ENCODE data around the gene CHRM1.
"Not testable (repeated sequence)": the region's sequence is repeated elsewhere in the genome, so short reads cannot be mapped to it uniquely, and the experiment has no call there.

Gene CHRM1, protein sequence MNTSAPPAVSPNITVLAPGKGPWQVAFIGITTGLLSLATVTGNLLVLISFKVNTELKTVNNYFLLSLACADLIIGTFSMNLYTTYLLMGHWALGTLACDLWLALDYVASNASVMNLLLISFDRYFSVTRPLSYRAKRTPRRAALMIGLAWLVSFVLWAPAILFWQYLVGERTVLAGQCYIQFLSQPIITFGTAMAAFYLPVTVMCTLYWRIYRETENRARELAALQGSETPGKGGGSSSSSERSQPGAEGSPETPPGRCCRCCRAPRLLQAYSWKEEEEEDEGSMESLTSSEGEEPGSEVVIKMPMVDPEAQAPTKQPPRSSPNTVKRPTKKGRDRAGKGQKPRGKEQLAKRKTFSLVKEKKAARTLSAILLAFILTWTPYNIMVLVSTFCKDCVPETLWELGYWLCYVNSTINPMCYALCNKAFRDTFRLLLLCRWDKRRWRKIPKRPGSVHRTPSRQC

DNA sequence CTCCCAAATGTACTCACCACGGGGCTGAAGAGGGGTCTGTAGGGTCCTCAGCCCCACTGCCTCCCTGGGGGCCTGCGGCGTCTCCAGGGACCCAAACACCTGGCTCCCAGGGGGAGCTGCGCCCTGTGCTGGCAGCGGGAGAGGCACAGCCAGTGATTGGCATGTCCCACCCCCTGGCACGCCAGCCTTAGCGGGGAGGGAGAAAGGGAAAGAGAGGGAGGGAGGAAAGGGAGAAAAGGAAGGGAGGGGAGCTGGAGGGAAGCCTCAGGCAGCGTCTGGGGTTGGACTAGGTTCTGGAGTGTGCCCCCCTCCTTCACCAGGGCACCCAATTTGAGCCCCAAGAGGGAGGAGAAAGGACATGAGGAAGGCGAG is at the start of gene CHRM1:
TSS of gene CHRM1 (minus strand) at position 163 of the 372 bp plus-strand sequence. CDS start 10,263 bp downstream, outside the sequence.
- peak in 40 of 56 donors; percentile 28 to 84 (median 63) for DNase-seq

GRCh38 chr11:62965574-62965973 is 44.4 kb upstream of the CHRM1 start:
- DNase-seq, result no peak

DNA sequence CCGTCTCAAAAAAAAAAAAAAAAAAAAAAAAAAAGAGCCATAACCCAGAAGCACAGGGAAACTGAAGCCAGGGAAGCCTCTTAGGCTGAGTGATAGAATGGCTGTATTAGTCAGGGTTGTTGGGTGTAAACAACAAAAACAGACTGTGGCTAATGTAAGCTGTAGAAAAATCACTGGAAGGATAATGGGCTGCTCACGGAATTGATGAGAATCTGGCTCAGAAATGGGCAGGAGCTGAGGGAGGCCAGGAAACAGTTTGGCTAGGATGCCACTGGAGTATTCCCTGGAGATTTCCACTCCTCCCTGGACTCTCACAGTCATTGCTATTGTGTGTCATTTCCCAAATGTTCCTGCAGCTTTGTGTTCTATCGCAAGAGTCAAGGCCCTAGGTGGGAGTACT is 41.2 kb upstream of the CHRM1 start:
- DNase-seq, result no peak

DNA sequence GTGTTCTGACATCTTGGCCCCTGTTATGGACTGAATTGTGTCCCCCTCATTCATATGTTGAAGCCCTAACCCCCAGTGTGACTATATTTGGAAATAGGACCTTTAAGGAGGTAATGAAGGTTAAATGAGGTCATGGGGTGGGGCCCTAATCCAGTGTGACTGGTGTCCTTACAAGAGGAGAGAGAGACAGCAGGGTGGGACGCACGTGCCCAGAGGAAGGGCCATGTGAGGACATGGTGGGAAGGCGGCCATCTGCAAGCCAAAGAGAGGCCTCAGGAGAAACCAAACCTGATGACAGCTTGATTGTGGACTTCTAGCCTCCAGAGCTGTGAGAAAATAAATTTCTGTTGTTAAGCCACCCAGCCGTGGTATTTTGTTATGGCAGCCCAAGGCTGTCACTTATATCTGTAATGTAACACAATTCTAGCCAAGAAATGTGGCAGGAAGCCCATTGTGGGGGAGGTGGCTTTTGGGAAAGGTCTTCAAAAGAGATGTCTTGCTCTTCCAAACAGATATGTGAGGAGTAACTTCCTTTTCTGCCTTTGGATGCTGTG is 39.9 kb upstream of the CHRM1 start:
- no peak for DNase-seq

DNA sequence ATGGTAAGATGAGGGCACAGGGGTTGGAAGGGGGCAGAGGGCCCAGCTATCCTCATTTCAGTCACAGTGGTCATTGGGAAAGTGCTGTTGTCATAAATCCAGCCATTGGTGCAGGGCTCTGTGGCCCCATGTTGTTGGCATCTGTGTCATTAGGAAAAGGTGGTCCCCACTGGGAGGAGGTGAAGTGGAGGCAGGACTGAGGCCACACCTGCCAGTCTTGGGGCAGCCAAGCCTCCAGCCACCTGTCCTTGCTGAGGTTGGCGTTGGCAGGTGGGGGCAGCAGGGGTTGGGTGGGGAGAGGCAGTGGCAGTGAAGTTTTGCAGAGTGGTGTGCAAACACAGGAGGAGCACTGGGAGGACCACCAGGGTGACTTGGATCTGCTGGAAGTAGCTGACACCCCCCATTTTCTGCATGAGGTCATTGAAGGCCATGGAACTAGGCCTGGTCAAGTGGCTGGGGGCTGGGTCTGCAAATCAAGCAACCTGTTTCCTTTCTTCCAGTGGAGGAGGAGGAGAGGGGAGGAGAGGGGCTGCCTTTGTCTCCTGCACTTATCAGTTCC is 38.3 kb upstream of the CHRM1 start:
- DNase-seq, result no peak

- no peak for DNase-seq
Measured at GRCh38 chr11:62958547-62959421, 37.6 kb upstream of the CHRM1 start.

GRCh38 chr11:62957147-62957546 is 36.0 kb upstream of the CHRM1 start:
- no peak for DNase-seq

GRCh38 chr11:62954478-62954877 is 33.3 kb upstream of the CHRM1 start:
- no peak for DNase-seq

DNA sequence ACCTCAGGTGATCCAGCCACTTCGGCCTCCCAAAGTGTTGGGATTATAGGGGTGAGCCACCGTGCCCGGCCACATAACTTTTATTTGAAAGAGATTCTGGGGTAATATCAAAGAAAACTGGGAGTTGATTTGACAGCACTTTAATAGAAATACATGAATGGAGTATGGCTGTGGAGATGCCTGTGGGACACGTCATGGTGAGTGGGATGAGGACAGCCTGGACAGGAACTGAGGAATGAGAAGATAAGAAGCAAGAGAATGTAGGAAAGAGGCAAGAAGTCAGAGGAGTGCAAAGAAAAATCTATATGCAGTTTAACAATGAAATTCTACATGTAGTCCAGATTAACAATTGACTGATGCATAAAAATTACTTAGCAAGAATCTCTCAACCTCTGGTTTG is 32.6 kb upstream of the CHRM1 start:
- DNase-seq, result no peak

- DNase-seq, result no peak
Measured at GRCh38 chr11:62948765-62949320, 27.7 kb upstream of the CHRM1 start.

GRCh38 chr11:62945538-62945937 is 24.4 kb upstream of the CHRM1 start:
- not testable (repeated sequence) for DNase-seq

GRCh38 chr11:62937528-62937927 is 16.4 kb upstream of the CHRM1 start:
- DNase-seq, result not testable (repeated sequence)

DNA sequence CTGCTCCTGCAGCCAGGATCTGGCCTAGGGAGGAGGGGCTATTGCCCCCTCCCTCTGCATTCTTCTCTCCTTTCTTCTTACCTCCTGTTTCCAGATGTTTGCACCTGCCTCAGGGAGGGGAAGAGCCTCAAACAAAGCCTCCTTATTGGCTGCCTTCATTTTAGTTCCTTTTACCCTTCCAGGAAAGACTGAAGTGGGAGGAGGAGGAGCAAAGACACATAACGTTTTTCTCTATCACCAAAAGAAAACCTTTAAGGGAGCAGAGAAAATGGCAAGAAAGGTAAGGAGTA is 13.3 kb upstream of the CHRM1 start:
- no peak for DNase-seq

GRCh38 chr11:62933750-62934495 is 12.8 kb upstream of the CHRM1 start:
- DNase-seq, result no peak

GRCh38 chr11:62933285-62933684 is 12.1 kb upstream of the CHRM1 start:
- no peak for DNase-seq

GRCh38 chr11:62931499-62932278 is 10.5 kb upstream of the CHRM1 start:
- DNase-seq, result peak in 2 of 56 donors; percentile 14 to 33

DNA sequence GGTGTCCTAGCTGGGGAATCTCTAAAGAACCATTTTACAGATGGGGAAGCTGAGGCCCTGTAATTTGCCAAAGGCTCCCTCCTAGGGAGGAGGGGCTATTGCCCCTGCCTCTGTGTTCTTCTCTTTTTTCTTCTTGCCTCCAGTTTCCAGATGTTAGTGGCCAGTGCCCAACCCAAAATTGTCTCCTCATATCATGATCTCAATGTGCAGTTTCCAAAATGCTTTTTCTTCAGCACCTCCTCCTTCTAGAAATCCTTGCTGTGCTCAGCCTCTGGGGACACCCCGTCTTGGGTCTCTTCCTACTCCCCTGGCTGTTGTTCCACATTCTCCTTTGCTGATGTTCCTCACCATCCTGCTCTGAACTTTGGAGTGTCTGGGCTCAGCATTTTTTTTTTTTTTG is 9.5 kb upstream of the CHRM1 start:
- no peak for DNase-seq

- peak in 2 of 56 donors; percentile 19 to 21 for DNase-seq
Measured at GRCh38 chr11:62930157-62930556, 9.0 kb upstream of the CHRM1 start.

GRCh38 chr11:62928011-62928410 is 6.8 kb upstream of the CHRM1 start:
- DNase-seq, result no peak

All from nucleus accumbens (tissue), 56 donors.